Mononuclear cell (primary cell): ENCODE measurements around the gene CGREF1. TPM values are rescaled to one million over a fixed set of nuclear protein-coding genes. Genes with fewer than 3 reads are reported as not detected.

Source experiments
- H3K27me3 ChIP-seq: 2 replicates; pipeline ENCODE4 v1.6.0; 2011; ENCODE audit warnings: low read length, control low read depth; ENCODE audit not compliant: insufficient read depth
- H3K4me1 ChIP-seq: 2 replicates; pipeline ENCODE4 v1.5.1; 2011; ENCODE audit warnings: mild to moderate bottlenecking, low read length, control low read depth; ENCODE audit not compliant: insufficient read depth
- H3K4me3 ChIP-seq: 2 replicates; pipeline ENCODE4 v1.5.1; 2011; ENCODE audit warnings: mild to moderate bottlenecking, low read length, moderate library complexity
- H3K9me3 ChIP-seq: 2 replicates; pipeline ENCODE4 v1.5.1; 2011; ENCODE audit warnings: low read depth, mild to moderate bottlenecking, control low read depth, low read length
- total RNA-seq: library from RNA; depleted of rRNA; stranded (reverse); fragments of >200 nt; gene quantifications from one replicate; pipeline ENCODE4 v1.2.3, GENCODE V29; 2012

Gene CGREF1
- total RNA-seq, 1 donor = 0.10 TPM

- H3K4me1 ChIP-seq = peaks cover 23% of the 10 kb centered on the region
- H3K9me3 ChIP-seq = no peaks in the 10 kb centered on the region
- no peaks in the 10 kb centered on the region for H3K27me3 ChIP-seq
- H3K4me3 ChIP-seq = no peak overlapping the region
Observed at GRCh38 chr2:27089111-27089954, 29.6 kb downstream of the CGREF1 start.

GRCh38 chr2:27088634-27089033 is 30.3 kb downstream of the CGREF1 start:
- Histone ChIP-seq H3K4me1 (peaks cover 23% of the 10 kb centered on the region), H3K4me3 (no peak overlapping the region), H3K27me3 (no peaks in the 10 kb centered on the region), H3K9me3 (no peaks in the 10 kb centered on the region)

GRCh38 chr2:27087823-27088410 is 31.0 kb downstream of the CGREF1 start:
- H3K27me3 ChIP-seq = no peaks in the 10 kb centered on the region
- H3K9me3 ChIP-seq = no peaks in the 10 kb centered on the region
- H3K4me1 ChIP-seq = peaks cover 23% of the 10 kb centered on the region
- H3K4me3 ChIP-seq = no peak overlapping the region

GRCh38 chr2:27086724-27087593 is 32.0 kb downstream of the CGREF1 start, which contains the start of gene KHK:
KHK (plus strand) TSS chr2:27086772; CDS start chr2:27087260, 488 bp downstream.
- Histone ChIP-seq H3K4me1 (peaks cover 28% of the 10 kb centered on the region), H3K4me3 (peak within 1 kb of the TSS; percentile 58), H3K27me3 (no peaks in the 10 kb centered on the region), H3K9me3 (no peaks in the 10 kb centered on the region)

GRCh38 chr2:27086090-27086723 is 32.7 kb downstream of the CGREF1 start:
- peaks cover 36% of the 10 kb centered on the region for H3K4me1 ChIP-seq
- no peaks in the 10 kb centered on the region for H3K9me3 ChIP-seq
- H3K27me3 ChIP-seq = no peaks in the 10 kb centered on the region
- peak overlapping the region; percentile 58 for H3K4me3 ChIP-seq

GRCh38 chr2:27085673-27086089 is 33.2 kb downstream of the CGREF1 start:
- Histone ChIP-seq H3K4me1 (peaks cover 41% of the 10 kb centered on the region), H3K4me3 (peak overlapping the region; percentile 58)

GRCh38 chr2:27085062-27085672 is 33.8 kb downstream of the CGREF1 start:
- Histone ChIP-seq H3K4me3 (peak overlapping the region; percentile 58), H3K27me3 (no peaks in the 10 kb centered on the region), H3K9me3 (no peaks in the 10 kb centered on the region), H3K4me1 (peaks cover 43% of the 10 kb centered on the region)

More at GRCh38 chr2:27085673-27086089, 33.2 kb downstream of the CGREF1 start:
- no peaks in the 10 kb centered on the region for H3K27me3 ChIP-seq
- no peaks in the 10 kb centered on the region for H3K9me3 ChIP-seq

GRCh38 chr2:27084297-27085061 is 34.4 kb downstream of the CGREF1 start:
- H3K4me1 ChIP-seq = peaks cover 44% of the 10 kb centered on the region
- H3K27me3 ChIP-seq = no peaks in the 10 kb centered on the region
- no peak overlapping the region for H3K4me3 ChIP-seq
- H3K9me3 ChIP-seq = no peaks in the 10 kb centered on the region

GRCh38 chr2:27083410-27084296 is 35.3 kb downstream of the CGREF1 start:
- Histone ChIP-seq H3K4me1 (peaks cover 50% of the 10 kb centered on the region), H3K4me3 (no peak overlapping the region), H3K27me3 (no peaks in the 10 kb centered on the region), H3K9me3 (no peaks in the 10 kb centered on the region)

- Histone ChIP-seq H3K4me3 (no peak overlapping the region), H3K4me1 (peaks cover 50% of the 10 kb centered on the region), H3K9me3 (no peaks in the 10 kb centered on the region), H3K27me3 (no peaks in the 10 kb centered on the region)
Observed at GRCh38 chr2:27082773-27083409, 36.0 kb downstream of the CGREF1 start.

GRCh38 chr2:27081984-27082772 is 36.8 kb downstream of the CGREF1 start:
- no peaks in the 10 kb centered on the region for H3K27me3 ChIP-seq
- H3K4me1 ChIP-seq = peaks cover 45% of the 10 kb centered on the region
- no peaks in the 10 kb centered on the region for H3K9me3 ChIP-seq
- no peak overlapping the region for H3K4me3 ChIP-seq

- H3K27me3 ChIP-seq = no peaks in the 10 kb centered on the region
- no peak overlapping the region for H3K4me3 ChIP-seq
- H3K9me3 ChIP-seq = no peaks in the 10 kb centered on the region
- H3K4me1 ChIP-seq = peaks cover 44% of the 10 kb centered on the region
Observed at GRCh38 chr2:27080603-27080936, 38.4 kb downstream of the CGREF1 start.
